Nephron (organoid): Measurements from ENCODE around the gene TNIP1.
A peak's percentile ranks its signal among the peaks of the same experiment; 100 is the strongest.

Experiments used
- H3K27ac Mint-ChIP-seq, 3 experiments: 2 replicates each; pipeline ENCODE4 v1.8.0; 2020; ENCODE audit warnings: mixed read lengths in 3 of 3, mild to moderate bottlenecking in 2 of 3, moderate library complexity in 1 of 3
- H3K27me3 Mint-ChIP-seq: 2 replicates; pipeline ENCODE4 v1.8.0; 2021; ENCODE audit warnings: low read depth, mild to moderate bottlenecking, moderate library complexity, mixed read lengths
- H3K36me3 Mint-ChIP-seq: 2 replicates; pipeline ENCODE4 v1.8.0; 2020; ENCODE audit warnings: low read depth, mixed read lengths
- H3K4me1 Mint-ChIP-seq: 2 replicates; pipeline ENCODE4 v1.8.0; 2020; ENCODE audit warnings: mixed read lengths
- H3K4me3 Mint-ChIP-seq, 3 experiments: 2 replicates each; pipeline ENCODE4 v1.8.0; 2020; ENCODE audit warnings: mild to moderate bottlenecking in 3 of 3, mixed read lengths in 3 of 3, moderate library complexity in 2 of 3
- H3K9me3 Mint-ChIP-seq: 2 replicates; pipeline ENCODE4 v1.8.0; 2020; ENCODE audit warnings: mixed read lengths
- CTCF ChIP-seq, 3 experiments: fragments of 200-600 bp; sonication (generic); IDR thresholded peaks; one replicate each; pipeline ENCODE4 v1.5.0; 2021; ENCODE audit warnings: antibody characterized with exemption in 3 of 3; ENCODE audit not compliant: unreplicated experiment in 3 of 3

TNIP1 gene

GRCh38 chr5:151086905-151087360, 6.1 kb upstream of the TNIP1 start:
- TF ChIP-seq CTCF (IDR thresholded peaks at IDR 0.05; ENCODE audit: unreplicated experiment in 3 of 3), result no peak
- Mint-ChIP-seq H3K4me3 (peak overlapping the region in 2 of 3 experiments; percentile 53 to 76), H3K4me1 (peaks cover 49% of the 10 kb centered on the region), H3K36me3 (no peaks in the 10 kb centered on the region), H3K27me3 (no peaks in the 10 kb centered on the region), H3K9me3 (no peaks in the 10 kb centered on the region), H3K27ac (peak overlapping the region in 2 of 3 experiments; percentile 34 to 58)

GRCh38 chr5:151086192-151086869, 5.5 kb upstream of the TNIP1 start:
- Mint-ChIP-seq H3K27me3 (no peaks in the 10 kb centered on the region), H3K27ac (peak overlapping the region; percentile 2 to 58 (median 34)), H3K4me3 (peak overlapping the region in 2 of 3 experiments; percentile 53 to 76), H3K9me3 (no peaks in the 10 kb centered on the region), H3K4me1 (peaks cover 48% of the 10 kb centered on the region), H3K36me3 (no peaks in the 10 kb centered on the region)
- no peak for TF ChIP-seq CTCF (IDR thresholded peaks at IDR 0.05; ENCODE audit: unreplicated experiment in 3 of 3)

- no peaks in the 10 kb centered on the region for H3K27me3 Mint-ChIP-seq
- H3K27ac Mint-ChIP-seq, result peak overlapping the region; percentile 30 to 80 (median 76)
- no peaks in the 10 kb centered on the region for H3K9me3 Mint-ChIP-seq
- no peak for TF ChIP-seq CTCF (IDR thresholded peaks at IDR 0.05; ENCODE audit: unreplicated experiment in 3 of 3)
- H3K36me3 Mint-ChIP-seq, result no peaks in the 10 kb centered on the region
- peaks cover 50% of the 10 kb centered on the region for H3K4me1 Mint-ChIP-seq
- H3K4me3 Mint-ChIP-seq, result peak overlapping the region; percentile 37 to 77 (median 47)
Observed at GRCh38 chr5:151085517-151086041, 4.7 kb upstream of the TNIP1 start.

- Mint-ChIP-seq H3K9me3 (no peaks in the 10 kb centered on the region), H3K27me3 (no peaks in the 10 kb centered on the region), H3K36me3 (no peaks in the 10 kb centered on the region), H3K4me3 (peak overlapping the region in 1 of 3 experiments; percentile 77), H3K4me1 (peaks cover 60% of the 10 kb centered on the region), H3K27ac (peak overlapping the region in 2 of 3 experiments; percentile 55 to 80)
- no peak for TF ChIP-seq CTCF (IDR thresholded peaks at IDR 0.05; ENCODE audit: unreplicated experiment in 3 of 3)
Observed at GRCh38 chr5:151084363-151084762, 3.5 kb upstream of the TNIP1 start.

GRCh38 chr5:151083081-151083676, 2.3 kb upstream of the TNIP1 start:
- H3K27me3 Mint-ChIP-seq, result no peaks in the 10 kb centered on the region
- H3K4me3 Mint-ChIP-seq, result peak overlapping the region; percentile 74 to 97 (median 84)
- peaks cover 61% of the 10 kb centered on the region for H3K4me1 Mint-ChIP-seq
- peak overlapping the region; percentile 66 to 100 (median 99) for H3K27ac Mint-ChIP-seq
- peaks cover 4% of the 10 kb centered on the region for H3K36me3 Mint-ChIP-seq
- no peak for TF ChIP-seq CTCF (IDR thresholded peaks at IDR 0.05; ENCODE audit: unreplicated experiment in 3 of 3)
- no peaks in the 10 kb centered on the region for H3K9me3 Mint-ChIP-seq
